Measurements from ENCODE around the gene PHETA2.

Gene PHETA2

GRCh38 chr22:42074132-42074811, at the start of gene PHETA2:
Gene PHETA2 (plus strand): TSS chr22:42074248. CDS start chr22:42077294, 3,046 bp downstream.
- FAIRE-seq, result no peak

GRCh38 chr22:42025421-42025820, 48.6 kb upstream of the PHETA2 start:
- FAIRE-seq, result no peak

More at GRCh38 chr22:42074132-42074811, at the start of gene PHETA2:
- DNase-seq (ENCODE audit: low spot score), result no peak

GRCh38 chr22:42026705-42027104, 47.3 kb upstream of the PHETA2 start:
- FAIRE-seq, result no peak

More at GRCh38 chr22:42025421-42025820, 48.6 kb upstream of the PHETA2 start:
- DNase-seq (ENCODE audit: low spot score), result no peak

GRCh38 chr22:42033263-42034181, 40.5 kb upstream of the PHETA2 start:
- no peak for FAIRE-seq
- no peak for DNase-seq (ENCODE audit: low spot score)

More at GRCh38 chr22:42026705-42027104, 47.3 kb upstream of the PHETA2 start:
- no peak for DNase-seq (ENCODE audit: low spot score)

GRCh38 chr22:42035256-42035655, 38.8 kb upstream of the PHETA2 start:
- FAIRE-seq (no peak), DNase-seq (ENCODE audit: low spot score) (no peak)

- DNase-seq (ENCODE audit: low spot score) (no peak), FAIRE-seq (no peak)
Observed at GRCh38 chr22:42039271-42039670, 34.8 kb upstream of the PHETA2 start.

- FAIRE-seq (no peak), DNase-seq (ENCODE audit: low spot score) (no peak)
Observed at GRCh38 chr22:42041784-42042183, 32.3 kb upstream of the PHETA2 start.

GRCh38 chr22:42050641-42051180, 23.3 kb upstream of the PHETA2 start:
- FAIRE-seq, result no peak
- no peak for DNase-seq (ENCODE audit: low spot score)

GRCh38 chr22:42052765-42053164, 21.3 kb upstream of the PHETA2 start:
- DNase-seq (ENCODE audit: low spot score) (no peak), FAIRE-seq (no peak)

- FAIRE-seq (no peak), DNase-seq (ENCODE audit: low spot score) (no peak)
Observed at GRCh38 chr22:42056757-42057511, 17.1 kb upstream of the PHETA2 start.

GRCh38 chr22:42060489-42060888, 13.6 kb upstream of the PHETA2 start:
- DNase-seq (ENCODE audit: low spot score) (no peak), FAIRE-seq (no peak)

GRCh38 chr22:42061041-42061440, 13.0 kb upstream of the PHETA2 start:
- FAIRE-seq (no peak), DNase-seq (ENCODE audit: low spot score) (no peak)

- DNase-seq (ENCODE audit: low spot score) (no peak), FAIRE-seq (no peak)
Observed at GRCh38 chr22:42062506-42063170, 11.4 kb upstream of the PHETA2 start.

GRCh38 chr22:42064629-42065028, 9.4 kb upstream of the PHETA2 start:
- DNase-seq (ENCODE audit: low spot score), result no peak
- no peak for FAIRE-seq

- FAIRE-seq (no peak), DNase-seq (ENCODE audit: low spot score) (no peak)
Observed at GRCh38 chr22:42065438-42066125, 8.5 kb upstream of the PHETA2 start.

- FAIRE-seq (no peak), DNase-seq (ENCODE audit: low spot score) (no peak)
Observed at GRCh38 chr22:42066126-42066761, 7.8 kb upstream of the PHETA2 start.

GRCh38 chr22:42066937-42067336, 7.1 kb upstream of the PHETA2 start:
- FAIRE-seq (no peak), DNase-seq (ENCODE audit: low spot score) (no peak)

GRCh38 chr22:42067671-42068251, 6.3 kb upstream of the PHETA2 start:
- FAIRE-seq (no peak), DNase-seq (ENCODE audit: low spot score) (no peak)

GRCh38 chr22:42068291-42068690, 5.8 kb upstream of the PHETA2 start:
- no peak for FAIRE-seq

More at GRCh38 chr22:42068291-42068690, 5.8 kb upstream of the PHETA2 start:
- DNase-seq (ENCODE audit: low spot score), result no peak

Measured in RCC 7860 (cell line).